ENCODE measurements around the gene HOXB9. TPM values are rescaled to one million over a fixed set of nuclear protein-coding genes. Genes with fewer than 3 reads are reported as not detected.

Gene HOXB9
- total and polyA plus RNA-seq, 8 donors: 11.3 TPM; not detected in 7

DNA sequence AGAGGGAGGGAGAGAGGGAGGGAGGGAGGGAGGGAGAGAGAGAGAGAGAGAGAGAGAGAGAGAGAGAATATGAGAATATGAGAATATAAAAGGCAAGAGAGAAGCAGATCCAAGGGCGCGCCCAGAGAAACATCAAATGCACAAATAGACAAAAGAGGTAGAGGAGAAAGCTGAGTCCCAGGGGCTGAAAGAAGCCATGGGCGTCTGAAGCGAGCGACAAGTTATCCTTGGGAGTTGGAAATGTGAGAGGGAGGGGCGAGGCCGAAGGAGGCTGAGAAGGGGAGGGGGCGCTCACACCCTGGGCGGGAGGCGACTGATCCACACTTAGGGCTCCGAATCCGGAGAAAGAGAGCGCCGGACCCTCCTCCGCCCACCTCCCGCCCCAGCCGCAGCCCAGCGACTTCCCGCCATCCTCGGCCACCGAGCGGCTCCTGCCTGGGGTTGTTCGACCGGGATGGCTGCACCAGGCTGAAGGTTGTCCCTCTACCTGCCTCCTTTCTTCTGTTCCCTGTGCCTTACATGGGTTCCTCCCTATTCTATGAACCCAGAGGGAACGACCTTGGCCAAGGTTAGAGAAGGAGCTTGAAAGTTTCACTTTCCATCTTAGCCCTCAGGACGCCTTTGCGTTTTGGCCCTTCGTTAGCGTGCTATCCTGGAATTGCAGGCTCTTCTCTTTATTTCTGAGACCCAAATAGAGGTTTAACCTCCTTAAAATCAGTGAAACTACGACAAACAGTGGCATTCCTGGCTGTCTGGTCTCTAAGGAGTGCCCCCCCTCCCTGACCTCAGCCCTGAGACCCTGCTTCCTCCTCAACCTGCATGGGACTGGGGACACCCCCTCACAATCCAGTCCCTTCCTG is 21.2 kb upstream of the HOXB9 start:
- H3K4me1 ChIP-seq: peaks cover 0 to 28% (median 20%) of the 10 kb centered on the region in 4 donors
- DNase-seq: no peak
- H3K36me3 ChIP-seq: no peaks in the 10 kb centered on the region
- H3K27me3 ChIP-seq: peaks cover 20 to 100% (median 69%) of the 10 kb centered on the region in 3 donors
- no peak for TF ChIP-seq EP300 (IDR thresholded peaks at IDR 0.05)
- no peak for TF ChIP-seq POLR2AphosphoS5 (IDR thresholded peaks at IDR 0.05)
- TF ChIP-seq, protein P1, sequence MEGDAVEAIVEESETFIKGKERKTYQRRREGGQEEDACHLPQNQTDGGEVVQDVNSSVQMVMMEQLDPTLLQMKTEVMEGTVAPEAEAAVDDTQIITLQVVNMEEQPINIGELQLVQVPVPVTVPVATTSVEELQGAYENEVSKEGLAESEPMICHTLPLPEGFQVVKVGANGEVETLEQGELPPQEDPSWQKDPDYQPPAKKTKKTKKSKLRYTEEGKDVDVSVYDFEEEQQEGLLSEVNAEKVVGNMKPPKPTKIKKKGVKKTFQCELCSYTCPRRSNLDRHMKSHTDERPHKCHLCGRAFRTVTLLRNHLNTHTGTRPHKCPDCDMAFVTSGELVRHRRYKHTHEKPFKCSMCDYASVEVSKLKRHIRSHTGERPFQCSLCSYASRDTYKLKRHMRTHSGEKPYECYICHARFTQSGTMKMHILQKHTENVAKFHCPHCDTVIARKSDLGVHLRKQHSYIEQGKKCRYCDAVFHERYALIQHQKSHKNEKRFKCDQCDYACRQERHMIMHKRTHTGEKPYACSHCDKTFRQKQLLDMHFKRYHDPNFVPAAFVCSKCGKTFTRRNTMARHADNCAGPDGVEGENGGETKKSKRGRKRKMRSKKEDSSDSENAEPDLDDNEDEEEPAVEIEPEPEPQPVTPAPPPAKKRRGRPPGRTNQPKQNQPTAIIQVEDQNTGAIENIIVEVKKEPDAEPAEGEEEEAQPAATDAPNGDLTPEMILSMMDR (IDR thresholded peaks at IDR 0.05): no peak
- TF ChIP-seq POLR2A (IDR thresholded peaks at IDR 0.05): no peak
- intact Hi-C loops (cut with DNase I; ENCODE audit: low total_unique reads): no loop called here
- H3K4me3 ChIP-seq: peak overlapping the region; percentile 32 to 49 (median 44)
- 2 to 5% (median 2%) methylated on average over 27 to 30 of the region's 30 CpGs for WGBS, 5 donors
- H3K9me3 ChIP-seq: no peaks in the 10 kb centered on the region
- no peak overlapping the region for H3K27ac ChIP-seq

DNA sequence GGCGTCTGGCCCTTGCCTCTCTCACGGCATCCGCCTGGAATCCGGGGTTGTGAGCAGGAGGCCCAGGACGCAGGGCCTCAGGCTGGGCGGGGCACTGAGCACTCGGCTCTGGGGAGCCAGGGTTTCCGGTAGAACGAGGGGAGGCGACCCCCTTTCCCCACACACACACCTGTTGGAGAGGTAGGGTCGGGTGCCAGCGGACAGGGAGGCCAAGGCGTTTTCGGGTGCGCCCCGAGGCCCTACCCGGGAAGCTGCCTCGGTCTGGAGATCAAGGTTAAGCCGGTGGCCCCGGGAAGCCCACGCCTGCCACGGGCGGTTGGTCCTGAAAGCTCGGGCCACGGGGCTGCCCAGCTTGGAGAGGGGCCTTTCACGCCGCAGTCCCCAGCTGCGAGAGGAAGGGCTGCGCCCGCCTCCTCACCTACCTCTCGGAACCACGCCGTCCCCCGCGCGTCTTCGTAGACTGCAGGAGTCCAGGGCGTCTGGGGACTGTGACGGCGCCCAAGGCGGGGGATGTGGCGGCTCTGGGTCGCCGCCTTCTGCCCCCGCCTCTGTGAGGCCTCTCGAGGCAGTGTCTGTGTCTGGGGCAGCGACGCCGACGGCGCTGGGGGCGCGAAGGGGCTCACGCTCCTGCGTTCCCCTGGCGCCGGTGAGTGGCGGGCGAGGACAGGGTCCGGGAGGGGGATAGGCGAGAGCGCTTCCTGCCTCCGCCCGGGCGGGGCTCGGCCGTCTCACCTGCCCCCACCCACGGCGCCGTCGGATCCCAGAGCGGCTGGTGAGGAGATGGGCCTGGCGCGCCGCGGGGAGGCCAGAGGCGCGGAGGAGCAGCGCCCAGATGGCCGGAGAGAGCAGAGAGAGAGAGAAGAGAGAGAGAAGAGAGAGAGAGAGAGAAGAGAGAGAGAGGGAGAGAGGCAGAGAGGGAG is 20.3 kb upstream of the HOXB9 start:
- Histone ChIP-seq H3K27ac (no peak overlapping the region), H3K4me3 (peak overlapping the region; percentile 32 to 49 (median 44)), H3K4me1 (peaks cover 0 to 34% (median 22%) of the 10 kb centered on the region in 4 donors), H3K27me3 (peaks cover 29 to 100% (median 78%) of the 10 kb centered on the region in 3 donors), H3K9me3 (no peaks in the 10 kb centered on the region), H3K36me3 (no peaks in the 10 kb centered on the region)
- no peak for DNase-seq
- 2 to 9% (median 4%) methylated on average over 31 to 80 of the region's 80 CpGs for WGBS, 5 donors
- no peak for TF ChIP-seq POLR2AphosphoS5 (IDR thresholded peaks at IDR 0.05)
- TF ChIP-seq, protein P1 (IDR thresholded peaks at IDR 0.05): no peak
- TF ChIP-seq POLR2A (IDR thresholded peaks at IDR 0.05): no peak
- no peak for TF ChIP-seq EP300 (IDR thresholded peaks at IDR 0.05)
- intact Hi-C loops (cut with DNase I; ENCODE audit: low total_unique reads): no loop called here

DNA sequence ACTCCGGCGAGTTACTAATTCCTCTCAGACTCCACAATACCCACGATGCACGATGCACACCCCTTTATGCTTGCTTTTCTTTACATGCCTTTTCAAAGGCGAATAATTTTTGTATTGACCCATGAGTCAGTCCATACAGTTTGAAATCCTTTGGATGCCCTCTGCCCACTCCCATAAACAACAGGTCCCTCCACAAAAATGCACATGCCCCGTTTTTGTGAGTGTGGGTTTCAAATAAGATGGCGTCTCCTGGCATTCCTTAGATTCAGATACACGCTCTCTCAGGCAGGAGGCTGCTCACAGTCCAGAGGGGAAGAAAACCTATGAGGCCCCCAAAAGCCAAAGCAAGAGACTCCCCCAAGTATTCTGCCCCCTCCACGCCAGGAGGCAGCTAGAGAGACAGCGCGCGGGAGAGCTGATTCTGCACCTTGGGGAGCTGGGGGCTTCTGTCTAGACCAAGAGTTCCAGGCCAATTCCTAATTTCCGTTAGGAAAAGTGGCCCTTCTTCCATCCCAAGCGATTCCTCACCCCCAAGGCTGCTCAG is 19.6 kb upstream of the HOXB9 start:
- TF ChIP-seq POLR2AphosphoS5 (IDR thresholded peaks at IDR 0.05) (no peak), POLR2A (IDR thresholded peaks at IDR 0.05) (no peak), EP300 (IDR thresholded peaks at IDR 0.05) (no peak)
- TF ChIP-seq, protein P1 (IDR thresholded peaks at IDR 0.05): no peak
- peaks cover 35 to 100% (median 84%) of the 10 kb centered on the region in 3 donors for H3K27me3 ChIP-seq
- 18 to 30% (median 23%) methylated on average over 14 of the region's 14 CpGs for WGBS, 5 donors
- H3K4me1 ChIP-seq: peaks cover 0 to 34% (median 22%) of the 10 kb centered on the region in 4 donors
- DNase-seq: peak in 1 of 2 donors; percentile 5
- no peaks in the 10 kb centered on the region for H3K9me3 ChIP-seq
- no peak overlapping the region for H3K27ac ChIP-seq
- H3K36me3 ChIP-seq: no peaks in the 10 kb centered on the region
- intact Hi-C loops (cut with DNase I; ENCODE audit: low total_unique reads): no loop called here
- peak overlapping the region in 1 of 4 donors; percentile 48 for H3K4me3 ChIP-seq
